Mesendoderm (in vitro differentiated cells): ENCODE measurements around the gene SPATA1.

ENCODE experiments used
- DNase-seq: peaks from one replicate; pipeline ENCODE4 v3.0.0; 2013
- H2AK5ac ChIP-seq: 2 replicates; pipeline ENCODE4 v1.6.1; 2013; ENCODE audit warnings: low read length, inconsistent platforms
- H2BK120ac ChIP-seq: 2 replicates; pipeline ENCODE4 v1.6.1; 2013; ENCODE audit warnings: low read depth, mild to moderate bottlenecking, low read length, moderate library complexity, mixed read lengths
- H2BK15ac ChIP-seq: replicated peaks from 2 replicates; pipeline ENCODE4 v1.6.1; 2013; ENCODE audit warnings: low read depth, mild to moderate bottlenecking, moderate library complexity
- H2BK5ac ChIP-seq: 2 replicates; pipeline ENCODE4 v1.6.1; 2013; ENCODE audit warnings: low read length, inconsistent platforms
- H3K18ac ChIP-seq: 2 replicates; pipeline ENCODE4 v1.6.1; 2013; ENCODE audit warnings: mild to moderate bottlenecking, low read length, mixed read lengths
- H3K23ac ChIP-seq: one replicate; pipeline ENCODE4 v1.6.1; 2013; ENCODE audit warnings: low read length
- H3K27ac ChIP-seq: 2 replicates; pipeline ENCODE4 v1.5.1; 2013; ENCODE audit warnings: low read depth, mild to moderate bottlenecking, inconsistent platforms, low read length, moderate library complexity
- H3K27me3 ChIP-seq: 2 replicates; pipeline ENCODE4 v1.6.1; 2013; ENCODE audit warnings: low read length, control low read depth, mild to moderate bottlenecking, inconsistent platforms; ENCODE audit not compliant: insufficient read depth, poor library complexity
- H3K36me3 ChIP-seq: 2 replicates; pipeline ENCODE4 v1.6.1; 2013; ENCODE audit warnings: low read length, inconsistent platforms; ENCODE audit not compliant: control insufficient read depth, insufficient read depth
- H3K4ac ChIP-seq: one replicate; pipeline ENCODE4 v1.6.1; 2013; ENCODE audit warnings: low read depth, mild to moderate bottlenecking, low read length, moderate library complexity
- H3K4me1 ChIP-seq: 2 replicates; pipeline ENCODE4 v1.6.1; 2013; ENCODE audit warnings: low read depth, low read length, inconsistent platforms; ENCODE audit not compliant: control insufficient read depth
- H3K4me2 ChIP-seq: 2 replicates; pipeline ENCODE4 v1.6.1; 2013; ENCODE audit warnings: low read length
- H3K4me3 ChIP-seq: 2 replicates; pipeline ENCODE4 v1.5.1; 2013; ENCODE audit warnings: mild to moderate bottlenecking, low read length
- H3K56ac ChIP-seq: one replicate; pipeline ENCODE4 v1.6.1; 2013; ENCODE audit warnings: low read length
- H3K79me1 ChIP-seq: 2 replicates; pipeline ENCODE4 v1.6.1; 2013; ENCODE audit warnings: low read length, inconsistent platforms
- H3K79me2 ChIP-seq: 2 replicates; pipeline ENCODE4 v1.6.1; 2013; ENCODE audit warnings: mild to moderate bottlenecking, low read length; ENCODE audit not compliant: control insufficient read depth, insufficient read depth
- H3K9ac ChIP-seq: 2 replicates; pipeline ENCODE4 v1.6.1; 2013; ENCODE audit warnings: low read length, inconsistent platforms
- H4K5ac ChIP-seq: one replicate; pipeline ENCODE4 v1.6.1; 2013; ENCODE audit warnings: low read length
- H4K8ac ChIP-seq: one replicate; pipeline ENCODE4 v1.6.1; 2013; ENCODE audit warnings: low read depth, mild to moderate bottlenecking, control low read depth, low read length, moderate library complexity
- WGBS: extraction: QIAGEN DNeasy Blood & Tissue Kit; methylation state at CpG from one replicate; pipeline ENCODE4 v1.1.7; 2013; ENCODE audit warnings: low lambda C conversion rate, missing lambda C conversion rate; ENCODE audit not compliant: insufficient coverage; ENCODE audit errors: extremely low coverage; 5-methylcytosine and 5-hydroxymethylcytosine counted together

SPATA1 gene

GRCh38 chr1:84605157-84605556 lies 99.0 kb downstream of the SPATA1 start:
- Histone ChIP-seq H3K4me3 (no peak overlapping the region), H3K4me1 (no peaks in the 10 kb centered on the region), H3K79me2 (no peaks in the 10 kb centered on the region), H3K4me2 (no peak overlapping the region), H3K36me3 (no peaks in the 10 kb centered on the region), H2BK120ac (no peak overlapping the region), H4K5ac (no peak overlapping the region), H2AK5ac (no peak overlapping the region), H3K18ac (no peak overlapping the region), H3K56ac (no peak overlapping the region), H3K27me3 (no peaks in the 10 kb centered on the region), H3K9ac (no peak overlapping the region), H4K8ac (no peak overlapping the region), H3K27ac (no peak overlapping the region), H3K23ac (no peak overlapping the region), H3K4ac (no peak overlapping the region), H2BK5ac (no peak overlapping the region), H2BK15ac (no peak overlapping the region), H3K79me1 (no peaks in the 10 kb centered on the region)
- DNase-seq: no peak
- WGBS: no CpG with 5 or more reads among the region's 1 CpG

- Histone ChIP-seq H3K4me1 (no peaks in the 10 kb centered on the region), H3K4me2 (no peak overlapping the region), H3K56ac (no peak overlapping the region), H3K79me2 (no peaks in the 10 kb centered on the region), H3K4ac (no peak overlapping the region), H4K5ac (no peak overlapping the region), H3K36me3 (no peaks in the 10 kb centered on the region), H2BK15ac (no peak overlapping the region), H3K9ac (no peak overlapping the region), H3K27me3 (no peaks in the 10 kb centered on the region), H3K23ac (no peak overlapping the region), H2BK120ac (no peak overlapping the region), H3K4me3 (no peak overlapping the region), H4K8ac (no peak overlapping the region), H3K18ac (no peak overlapping the region), H3K27ac (no peak overlapping the region), H2AK5ac (no peak overlapping the region), H2BK5ac (no peak overlapping the region), H3K79me1 (no peaks in the 10 kb centered on the region)
- DNase-seq: no peak
- no CpG with 5 or more reads among the region's 5 CpGs for WGBS
Observed at GRCh38 chr1:84606977-84607376, 100.8 kb downstream of the SPATA1 start.

GRCh38 chr1:84611091-84611490 lies 104.9 kb downstream of the SPATA1 start:
- no peak overlapping the region for H2BK5ac ChIP-seq
- no peak overlapping the region for H4K8ac ChIP-seq
- H3K9ac ChIP-seq: no peak overlapping the region
- no peak overlapping the region for H3K18ac ChIP-seq
- WGBS: no CpG with 5 or more reads among the region's 1 CpG
- H3K23ac ChIP-seq: no peak overlapping the region
- no peaks in the 10 kb centered on the region for H3K4me1 ChIP-seq
- H3K79me1 ChIP-seq: no peaks in the 10 kb centered on the region
- H2BK120ac ChIP-seq: no peak overlapping the region
- no peak overlapping the region for H2AK5ac ChIP-seq
- H3K4ac ChIP-seq: no peak overlapping the region
- H3K36me3 ChIP-seq: no peaks in the 10 kb centered on the region
- no peak overlapping the region for H3K4me2 ChIP-seq
- H3K56ac ChIP-seq: no peak overlapping the region
- no peak overlapping the region for H2BK15ac ChIP-seq
- no peak overlapping the region for H3K4me3 ChIP-seq
- H3K27me3 ChIP-seq: no peaks in the 10 kb centered on the region
- no peak for DNase-seq
- H4K5ac ChIP-seq: no peak overlapping the region
- no peak overlapping the region for H3K27ac ChIP-seq
- H3K79me2 ChIP-seq: no peaks in the 10 kb centered on the region

- DNase-seq: peak; percentile 40
- no CpG with 5 or more reads among the region's 3 CpGs for WGBS
- H3K27ac ChIP-seq: no peak overlapping the region
Observed at GRCh38 chr1:84611796-84612195, 105.6 kb downstream of the SPATA1 start.

GRCh38 chr1:84613026-84613425 lies 106.8 kb downstream of the SPATA1 start:
- H3K36me3 ChIP-seq: no peaks in the 10 kb centered on the region
- H4K5ac ChIP-seq: no peak overlapping the region
- no peaks in the 10 kb centered on the region for H3K27me3 ChIP-seq
- H4K8ac ChIP-seq: no peak overlapping the region
- no peak overlapping the region for H3K9ac ChIP-seq
- H3K79me2 ChIP-seq: no peaks in the 10 kb centered on the region
- H3K79me1 ChIP-seq: no peaks in the 10 kb centered on the region
- no peak overlapping the region for H3K23ac ChIP-seq
- H3K4me2 ChIP-seq: no peak overlapping the region
- H3K4ac ChIP-seq: no peak overlapping the region
- H3K18ac ChIP-seq: no peak overlapping the region
- no CpG with 5 or more reads among the region's 2 CpGs for WGBS
- no peak overlapping the region for H3K4me3 ChIP-seq
- no peak overlapping the region for H3K27ac ChIP-seq
- H3K56ac ChIP-seq: no peak overlapping the region
- no peak overlapping the region for H2BK120ac ChIP-seq
- H2BK15ac ChIP-seq: no peak overlapping the region
- no peak overlapping the region for H2BK5ac ChIP-seq
- no peak overlapping the region for H2AK5ac ChIP-seq
- no peak for DNase-seq
- H3K4me1 ChIP-seq: no peaks in the 10 kb centered on the region

More at GRCh38 chr1:84611796-84612195, 105.6 kb downstream of the SPATA1 start:
- no peak overlapping the region for H2BK120ac ChIP-seq
- no peak overlapping the region for H2BK5ac ChIP-seq
- no peak overlapping the region for H3K56ac ChIP-seq
- H4K5ac ChIP-seq: no peak overlapping the region
- H3K23ac ChIP-seq: no peak overlapping the region
- H2AK5ac ChIP-seq: no peak overlapping the region
- H2BK15ac ChIP-seq: no peak overlapping the region
- no peak overlapping the region for H3K18ac ChIP-seq
- no peak overlapping the region for H3K9ac ChIP-seq
- no peaks in the 10 kb centered on the region for H3K79me2 ChIP-seq
- H4K8ac ChIP-seq: no peak overlapping the region
- no peak overlapping the region for H3K4me2 ChIP-seq
- H3K4me1 ChIP-seq: no peaks in the 10 kb centered on the region
- no peaks in the 10 kb centered on the region for H3K36me3 ChIP-seq
- no peaks in the 10 kb centered on the region for H3K27me3 ChIP-seq
- no peaks in the 10 kb centered on the region for H3K79me1 ChIP-seq
- no peak overlapping the region for H3K4ac ChIP-seq
- no peak overlapping the region for H3K4me3 ChIP-seq

GRCh38 chr1:84613887-84614286 lies 107.7 kb downstream of the SPATA1 start:
- no peaks in the 10 kb centered on the region for H3K4me1 ChIP-seq
- H3K23ac ChIP-seq: no peak overlapping the region
- WGBS: no CpG with 5 or more reads among the region's 2 CpGs
- no peak overlapping the region for H3K4me3 ChIP-seq
- H3K18ac ChIP-seq: no peak overlapping the region
- no peaks in the 10 kb centered on the region for H3K27me3 ChIP-seq
- no peak overlapping the region for H3K56ac ChIP-seq
- no peak for DNase-seq
- no peaks in the 10 kb centered on the region for H3K36me3 ChIP-seq
- no peaks in the 10 kb centered on the region for H3K79me1 ChIP-seq
- H2BK5ac ChIP-seq: no peak overlapping the region
- no peak overlapping the region for H3K4me2 ChIP-seq
- no peak overlapping the region for H4K8ac ChIP-seq
- H2BK120ac ChIP-seq: no peak overlapping the region
- no peaks in the 10 kb centered on the region for H3K79me2 ChIP-seq
- H3K4ac ChIP-seq: no peak overlapping the region
- no peak overlapping the region for H2AK5ac ChIP-seq
- no peak overlapping the region for H2BK15ac ChIP-seq
- H3K9ac ChIP-seq: no peak overlapping the region
- H3K27ac ChIP-seq: no peak overlapping the region
- H4K5ac ChIP-seq: no peak overlapping the region
